ENCODE data around the gene SPIRE2.

DNA sequence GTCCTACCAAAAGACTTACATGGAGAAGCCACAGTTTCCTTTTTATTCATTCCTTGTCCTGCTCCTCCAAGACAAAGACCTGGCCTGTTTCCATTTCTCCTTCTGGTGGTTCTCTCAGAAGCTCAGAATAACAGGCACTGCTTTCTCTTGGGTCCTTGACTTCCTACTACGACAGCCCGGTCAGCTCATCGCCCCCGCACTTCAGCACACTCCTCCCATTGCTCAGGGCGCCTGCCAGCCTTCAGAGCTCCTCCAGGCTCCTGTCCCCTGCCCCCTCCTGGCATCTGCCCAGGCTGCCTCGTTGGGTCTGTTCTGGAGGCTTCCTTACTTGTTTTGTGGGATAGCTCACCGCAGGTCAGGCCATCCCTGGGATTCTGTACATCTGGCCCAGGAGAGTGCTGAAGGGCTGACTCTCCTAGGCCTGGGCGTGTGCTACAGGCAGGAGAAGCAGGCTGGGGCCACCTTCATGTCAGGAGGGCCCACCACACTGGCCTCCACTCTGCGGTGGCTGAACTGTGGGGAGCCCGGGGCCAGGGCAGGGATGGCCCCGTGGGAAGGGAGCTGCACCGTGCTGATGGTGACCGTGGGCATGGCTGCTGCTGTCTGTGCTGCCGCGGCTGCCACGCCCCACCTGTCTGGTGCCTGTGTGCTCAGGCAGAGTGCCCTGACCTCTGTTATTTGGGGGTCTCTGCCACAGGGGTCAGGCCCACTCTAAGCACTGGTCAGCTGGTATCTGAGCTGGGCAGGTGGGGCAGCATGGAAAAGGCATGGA is 62.8 kb downstream of the SPIRE2 start:
- TF ChIP-seq, protein P1, sequence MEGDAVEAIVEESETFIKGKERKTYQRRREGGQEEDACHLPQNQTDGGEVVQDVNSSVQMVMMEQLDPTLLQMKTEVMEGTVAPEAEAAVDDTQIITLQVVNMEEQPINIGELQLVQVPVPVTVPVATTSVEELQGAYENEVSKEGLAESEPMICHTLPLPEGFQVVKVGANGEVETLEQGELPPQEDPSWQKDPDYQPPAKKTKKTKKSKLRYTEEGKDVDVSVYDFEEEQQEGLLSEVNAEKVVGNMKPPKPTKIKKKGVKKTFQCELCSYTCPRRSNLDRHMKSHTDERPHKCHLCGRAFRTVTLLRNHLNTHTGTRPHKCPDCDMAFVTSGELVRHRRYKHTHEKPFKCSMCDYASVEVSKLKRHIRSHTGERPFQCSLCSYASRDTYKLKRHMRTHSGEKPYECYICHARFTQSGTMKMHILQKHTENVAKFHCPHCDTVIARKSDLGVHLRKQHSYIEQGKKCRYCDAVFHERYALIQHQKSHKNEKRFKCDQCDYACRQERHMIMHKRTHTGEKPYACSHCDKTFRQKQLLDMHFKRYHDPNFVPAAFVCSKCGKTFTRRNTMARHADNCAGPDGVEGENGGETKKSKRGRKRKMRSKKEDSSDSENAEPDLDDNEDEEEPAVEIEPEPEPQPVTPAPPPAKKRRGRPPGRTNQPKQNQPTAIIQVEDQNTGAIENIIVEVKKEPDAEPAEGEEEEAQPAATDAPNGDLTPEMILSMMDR (IDR thresholded peaks at IDR 0.05), result no peak
- TF ChIP-seq EZH2 (IDR thresholded peaks at IDR 0.05; ENCODE audit: borderline replicate concordance, insufficient read depth, low read depth, low read length, poor library complexity, severe bottlenecking), result no peak
